Suprapubic skin (tissue), 3 donors: ENCODE results near the gene NFIA.

ENCODE experiments used
- CTCF ChIP-seq, 2 donors: fragments of 200-600 bp in 1 of 2; fragments of 450-650 bp in 1 of 2; sonication (generic) in 1 of 2; IDR thresholded peaks; one replicate each; pipeline ENCODE4 v1.5.1; 2016 to 2019; ENCODE audit warnings: antibody characterized with exemption in 2 of 2, mild to moderate bottlenecking in 1 of 2, moderate library complexity in 1 of 2
- POLR2A ChIP-seq, 2 donors: fragments of 450-650 bp; IDR thresholded peaks; one replicate each; pipeline ENCODE4 v1.6.1; 2017; ENCODE audit warnings: antibody characterized with exemption in 2 of 2, mild to moderate bottlenecking in 2 of 2, moderate library complexity in 2 of 2

GRCh38 chr1:61480273-61480935 lies 398.0 kb downstream of the NFIA start:
- TF ChIP-seq CTCF (IDR thresholded peaks at IDR 0.05) (no peak), POLR2A (IDR thresholded peaks at IDR 0.05) (no peak)
